Measurements from ENCODE around the gene ASGR1.
"Not testable (repeated sequence)": the region's sequence is repeated elsewhere in the genome, so short reads cannot be mapped to it uniquely, and the experiment has no call there.

The ASGR1 gene

DNA sequence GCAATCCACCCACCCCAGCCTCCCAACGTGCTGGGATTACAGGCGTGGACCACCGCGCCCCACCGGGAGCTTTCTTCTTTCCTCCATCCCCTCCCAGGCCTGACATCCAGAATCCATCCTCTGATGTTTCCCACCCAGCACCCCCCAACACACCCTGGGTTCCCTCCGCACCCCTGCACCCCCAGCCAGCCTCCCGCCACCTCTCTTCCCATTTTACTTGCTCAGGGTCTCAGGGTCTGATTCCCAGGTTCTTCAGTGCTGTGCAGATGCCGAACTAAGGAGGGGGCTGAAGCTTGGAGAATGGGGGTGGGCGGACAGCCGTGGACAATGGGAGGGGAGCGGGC, 225 bp downstream of the ASGR1 start:
- H3K4me1 ChIP-seq (ENCODE audit: control insufficient read depth, insufficient read depth, low read length), result no peaks in the 10 kb centered on the region
- no peaks in the 10 kb centered on the region for H3K9me3 ChIP-seq (ENCODE audit: control insufficient read depth, insufficient read depth, low read length)
- no peaks in the 10 kb centered on the region for H3K36me3 ChIP-seq (ENCODE audit: control insufficient read depth, insufficient read depth, low read length)
- peaks cover 24% of the 10 kb centered on the region for H3K27me3 ChIP-seq (ENCODE audit: control insufficient read depth, insufficient read depth, low read length)
- no peak overlapping the region for H3K4me3 ChIP-seq (ENCODE audit: low read depth, low read length)
- H3K9ac ChIP-seq (ENCODE audit: low read depth, low read length), result no peak overlapping the region

DNA sequence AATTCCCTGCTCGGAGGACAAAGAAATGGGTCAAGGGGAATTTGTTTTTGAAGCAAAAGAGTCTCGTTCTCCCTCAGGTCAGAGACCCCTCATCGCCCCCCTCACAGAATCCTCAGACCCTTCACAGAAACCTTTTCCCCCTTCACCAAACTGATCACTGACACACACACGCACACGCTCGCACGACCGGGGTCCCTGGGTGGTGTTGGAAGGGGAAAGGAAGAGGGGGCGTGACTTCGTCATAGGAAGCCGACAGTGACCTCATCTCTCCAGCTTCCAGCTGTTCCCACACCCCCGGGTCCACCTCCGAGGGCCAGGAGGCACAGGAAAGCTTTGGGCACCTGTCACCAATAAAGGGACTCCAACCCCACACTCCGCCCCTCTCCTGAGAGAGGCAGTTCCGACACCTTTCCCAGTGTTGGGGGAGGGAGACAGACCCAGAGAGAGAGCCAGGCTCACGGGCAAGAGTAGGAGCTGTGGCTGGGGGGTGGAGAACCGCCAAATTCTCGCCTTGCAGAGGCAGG, 1.2 kb downstream of the ASGR1 start:
- Histone ChIP-seq H3K4me3 (ENCODE audit: low read depth, low read length) (peak overlapping the region; percentile 71), H3K9me3 (ENCODE audit: control insufficient read depth, insufficient read depth, low read length) (no peaks in the 10 kb centered on the region), H3K27me3 (ENCODE audit: control insufficient read depth, insufficient read depth, low read length) (peaks cover 30% of the 10 kb centered on the region), H3K9ac (ENCODE audit: low read depth, low read length) (no peak overlapping the region), H3K4me1 (ENCODE audit: control insufficient read depth, insufficient read depth, low read length) (no peaks in the 10 kb centered on the region), H3K36me3 (ENCODE audit: control insufficient read depth, insufficient read depth, low read length) (no peaks in the 10 kb centered on the region)

DNA sequence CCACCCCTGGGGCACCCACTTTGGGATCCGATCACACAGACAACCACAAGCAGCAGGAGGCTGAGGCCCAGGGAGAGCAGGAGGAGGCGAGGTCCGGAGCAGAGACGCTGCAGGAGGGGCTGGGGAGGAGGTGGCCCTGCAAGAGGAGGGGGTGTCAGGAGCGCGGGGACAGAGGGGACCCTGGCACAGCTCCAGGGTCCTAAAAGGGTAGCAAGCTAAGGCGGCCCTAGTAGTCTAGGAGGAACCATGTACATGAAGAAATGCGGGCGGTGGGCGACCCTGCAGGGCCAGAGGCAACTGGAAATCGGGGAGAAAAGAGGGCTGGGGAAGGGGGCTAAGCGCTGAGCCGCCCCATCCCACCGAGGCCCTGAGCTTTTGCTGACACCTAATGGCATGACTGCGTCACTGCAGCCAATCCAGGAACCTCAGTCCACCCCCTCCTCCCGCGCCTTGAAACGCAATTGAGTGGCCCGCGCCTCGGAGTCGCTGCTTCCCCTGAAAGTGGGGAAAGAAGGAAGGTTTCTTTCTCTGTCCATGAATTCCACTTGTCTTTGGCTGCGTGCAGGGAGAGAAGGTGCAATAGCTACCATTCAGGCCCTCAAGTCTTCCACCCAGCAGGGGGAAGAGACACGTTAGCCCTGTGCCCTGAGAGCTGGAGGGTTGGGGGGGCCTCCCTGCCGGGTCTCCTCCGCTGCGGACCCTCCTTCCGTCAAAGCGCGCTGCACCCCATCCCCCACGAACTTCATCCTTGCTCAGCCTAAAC, 1.8 kb downstream of the ASGR1 start:
- H3K27me3 ChIP-seq (ENCODE audit: control insufficient read depth, insufficient read depth, low read length), result peaks cover 30% of the 10 kb centered on the region
- H3K9me3 ChIP-seq (ENCODE audit: control insufficient read depth, insufficient read depth, low read length), result no peaks in the 10 kb centered on the region
- H3K4me3 ChIP-seq (ENCODE audit: low read depth, low read length), result peak overlapping the region; percentile 71

GRCh38 chr17:7176841-7177190, 2.4 kb downstream of the ASGR1 start:
- Histone ChIP-seq H3K9me3 (ENCODE audit: control insufficient read depth, insufficient read depth, low read length) (no peaks in the 10 kb centered on the region), H3K4me1 (ENCODE audit: control insufficient read depth, insufficient read depth, low read length) (no peaks in the 10 kb centered on the region), H3K36me3 (ENCODE audit: control insufficient read depth, insufficient read depth, low read length) (no peaks in the 10 kb centered on the region), H3K9ac (ENCODE audit: low read depth, low read length) (no peak overlapping the region), H3K4me3 (ENCODE audit: low read depth, low read length) (peak overlapping the region; percentile 71), H3K27me3 (ENCODE audit: control insufficient read depth, insufficient read depth, low read length) (peaks cover 30% of the 10 kb centered on the region)

More for the DNA sequence above, 1.8 kb downstream of the ASGR1 start:
- no peak overlapping the region for H3K9ac ChIP-seq (ENCODE audit: low read depth, low read length)
- no peaks in the 10 kb centered on the region for H3K36me3 ChIP-seq (ENCODE audit: control insufficient read depth, insufficient read depth, low read length)
- H3K4me1 ChIP-seq (ENCODE audit: control insufficient read depth, insufficient read depth, low read length), result no peaks in the 10 kb centered on the region

DNA sequence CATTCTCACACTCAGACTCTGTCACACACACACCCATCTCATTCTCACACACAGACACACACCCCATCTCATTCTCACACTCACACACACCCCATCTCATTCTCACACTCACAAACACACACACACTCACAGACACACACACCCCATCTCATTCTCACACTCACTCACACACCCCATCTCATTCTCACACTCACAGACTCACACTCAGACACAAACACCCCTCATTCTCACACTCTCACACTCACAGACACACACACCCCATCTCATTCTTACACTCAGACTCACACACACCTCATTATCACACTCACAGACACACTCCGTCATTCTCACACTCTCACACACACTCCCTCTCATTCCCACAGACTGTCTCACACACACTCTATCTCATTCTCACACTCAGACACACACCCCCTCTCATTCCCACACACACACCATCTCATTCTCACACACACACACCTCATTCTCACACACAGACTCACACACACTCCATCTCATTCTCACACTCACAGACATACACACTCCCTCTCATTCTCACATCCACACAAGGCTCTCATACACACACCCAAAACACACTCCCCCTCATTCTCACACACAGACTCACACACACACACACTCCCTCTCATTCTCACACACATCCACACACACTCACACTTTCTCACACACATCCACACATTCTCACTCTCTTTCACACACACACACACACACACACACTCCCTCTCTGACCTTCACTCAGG, 2.9 kb downstream of the ASGR1 start:
- no peak overlapping the region for H3K9ac ChIP-seq (ENCODE audit: low read depth, low read length)
- no peaks in the 10 kb centered on the region for H3K36me3 ChIP-seq (ENCODE audit: control insufficient read depth, insufficient read depth, low read length)
- H3K27me3 ChIP-seq (ENCODE audit: control insufficient read depth, insufficient read depth, low read length), result peaks cover 30% of the 10 kb centered on the region
- H3K4me1 ChIP-seq (ENCODE audit: control insufficient read depth, insufficient read depth, low read length), result no peaks in the 10 kb centered on the region
- no peaks in the 10 kb centered on the region for H3K9me3 ChIP-seq (ENCODE audit: control insufficient read depth, insufficient read depth, low read length)
- peak overlapping the region; percentile 71 for H3K4me3 ChIP-seq (ENCODE audit: low read depth, low read length)

DNA sequence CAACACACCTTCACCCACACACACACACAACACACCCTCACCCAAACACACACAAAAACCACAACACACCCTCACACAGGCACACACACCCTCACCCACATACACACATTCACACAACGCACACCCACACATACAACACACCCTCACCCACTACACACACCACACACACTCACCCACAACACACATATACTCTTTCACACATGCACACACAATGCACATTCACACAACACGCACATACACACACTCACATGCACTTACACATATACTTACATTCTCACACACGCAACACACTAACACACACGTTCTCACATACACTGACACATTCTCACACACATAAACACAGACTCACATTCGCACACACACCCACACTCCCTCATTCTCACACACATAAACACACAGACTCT, 3.8 kb downstream of the ASGR1 start:
- peaks cover 30% of the 10 kb centered on the region for H3K27me3 ChIP-seq (ENCODE audit: control insufficient read depth, insufficient read depth, low read length)
- no peak overlapping the region for H3K9ac ChIP-seq (ENCODE audit: low read depth, low read length)
- H3K36me3 ChIP-seq (ENCODE audit: control insufficient read depth, insufficient read depth, low read length), result no peaks in the 10 kb centered on the region
- no peaks in the 10 kb centered on the region for H3K9me3 ChIP-seq (ENCODE audit: control insufficient read depth, insufficient read depth, low read length)
- no peak overlapping the region for H3K4me3 ChIP-seq (ENCODE audit: low read depth, low read length)
- no peaks in the 10 kb centered on the region for H3K4me1 ChIP-seq (ENCODE audit: control insufficient read depth, insufficient read depth, low read length)

GRCh38 chr17:7174603-7175326, 4.4 kb downstream of the ASGR1 start:
- no peaks in the 10 kb centered on the region for H3K36me3 ChIP-seq (ENCODE audit: control insufficient read depth, insufficient read depth, low read length)
- no peaks in the 10 kb centered on the region for H3K4me1 ChIP-seq (ENCODE audit: control insufficient read depth, insufficient read depth, low read length)
- H3K9me3 ChIP-seq (ENCODE audit: control insufficient read depth, insufficient read depth, low read length), result no peaks in the 10 kb centered on the region
- peaks cover 30% of the 10 kb centered on the region for H3K27me3 ChIP-seq (ENCODE audit: control insufficient read depth, insufficient read depth, low read length)
- peak overlapping the region; percentile 48 for H3K4me3 ChIP-seq (ENCODE audit: low read depth, low read length)
- H3K9ac ChIP-seq (ENCODE audit: low read depth, low read length), result no peak overlapping the region

DNA sequence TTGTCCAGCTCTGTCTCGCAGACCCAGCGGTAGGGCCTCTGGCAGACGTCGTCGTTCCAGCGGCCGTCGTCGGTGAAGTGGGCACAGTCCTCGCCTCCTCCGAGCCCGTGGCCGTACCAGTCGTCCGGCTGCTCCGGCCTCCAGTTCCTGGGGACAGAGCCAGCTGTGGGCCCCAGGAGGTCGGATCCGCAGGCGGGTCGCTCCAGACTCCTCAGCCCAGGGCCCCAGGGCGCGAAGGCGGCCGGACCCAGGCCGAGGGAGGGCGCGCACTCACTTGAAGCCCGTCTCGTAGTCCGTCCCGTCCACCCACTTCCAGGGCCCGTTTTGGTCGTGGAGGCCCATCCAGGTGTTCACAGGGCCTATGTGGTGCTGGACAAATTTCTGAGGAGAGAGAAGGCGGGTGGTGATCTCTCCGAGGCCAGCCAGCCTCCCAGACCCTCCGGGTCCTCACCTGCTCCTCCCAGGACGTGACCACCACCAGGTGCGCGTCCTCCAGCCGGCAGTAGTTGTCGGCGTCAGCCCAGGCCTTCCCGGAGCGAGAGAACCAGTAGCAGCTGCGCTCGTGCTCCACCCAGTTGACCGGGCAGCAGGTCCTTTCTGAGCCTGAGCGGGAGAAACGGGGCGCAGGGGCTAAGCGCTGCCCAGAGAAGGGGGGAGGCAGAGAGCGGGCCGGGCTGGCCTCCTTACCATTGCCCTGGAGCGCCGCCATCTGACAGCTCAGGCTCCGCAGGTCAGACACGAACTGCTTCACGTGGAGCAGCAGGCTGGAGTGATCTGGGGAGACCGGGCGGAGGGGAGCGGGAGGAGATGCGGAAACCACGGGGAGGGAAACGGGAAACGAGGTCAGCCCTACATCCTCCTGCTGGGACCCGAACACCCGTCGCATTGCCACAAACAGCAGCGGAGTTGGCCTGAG, 5.2 kb downstream of the ASGR1 start:
- Histone ChIP-seq H3K9me3 (ENCODE audit: control insufficient read depth, insufficient read depth, low read length) (no peaks in the 10 kb centered on the region), H3K4me1 (ENCODE audit: control insufficient read depth, insufficient read depth, low read length) (no peaks in the 10 kb centered on the region)

GRCh38 chr17:7172522-7173191, 6.5 kb downstream of the ASGR1 start:
- not testable (repeated sequence) for H3K9me3 ChIP-seq (ENCODE audit: control insufficient read depth, insufficient read depth, low read length); H3K36me3 ChIP-seq (ENCODE audit: control insufficient read depth, insufficient read depth, low read length); H3K4me1 ChIP-seq (ENCODE audit: control insufficient read depth, insufficient read depth, low read length); H3K4me3 ChIP-seq (ENCODE audit: low read depth, low read length); H3K9ac ChIP-seq (ENCODE audit: low read depth, low read length)
- H3K27me3 ChIP-seq (ENCODE audit: control insufficient read depth, insufficient read depth, low read length), result peaks cover 30% of the 10 kb centered on the region

More for the DNA sequence above, 5.2 kb downstream of the ASGR1 start:
- no peak overlapping the region for H3K9ac ChIP-seq (ENCODE audit: low read depth, low read length)
- peak overlapping the region; percentile 48 for H3K4me3 ChIP-seq (ENCODE audit: low read depth, low read length)
- peaks cover 30% of the 10 kb centered on the region for H3K27me3 ChIP-seq (ENCODE audit: control insufficient read depth, insufficient read depth, low read length)
- H3K36me3 ChIP-seq (ENCODE audit: control insufficient read depth, insufficient read depth, low read length), result no peaks in the 10 kb centered on the region

GRCh38 chr17:7169565-7169908, 9.6 kb downstream of the ASGR1 start:
- H3K9me3 ChIP-seq (ENCODE audit: control insufficient read depth, insufficient read depth, low read length); H3K4me3 ChIP-seq (ENCODE audit: low read depth, low read length); H3K36me3 ChIP-seq (ENCODE audit: control insufficient read depth, insufficient read depth, low read length); H3K4me1 ChIP-seq (ENCODE audit: control insufficient read depth, insufficient read depth, low read length); H3K9ac ChIP-seq (ENCODE audit: low read depth, low read length); H3K27me3 ChIP-seq (ENCODE audit: control insufficient read depth, insufficient read depth, low read length): not testable (repeated sequence)

Data from iPS-15b (cell line).